DOHH2 (cell line): ENCODE measurements around the gene SPEM3.

Source experiments
- H3F3A ChIP-seq: fragments of 200-600 bp; sonication (generic), shearing (Covaris generic); 2 replicates; pipeline ENCODE4 v1.6.0; 2016; ENCODE audit warnings: antibody characterized with exemption, mild to moderate bottlenecking; ENCODE audit not compliant: control insufficient read depth, insufficient read depth
- H3K27ac ChIP-seq: fragments of 200-600 bp; sonication (generic); 2 replicates; pipeline ENCODE4 v1.5.1; 2014; ENCODE audit warnings: low read depth, mild to moderate bottlenecking, low read length, moderate library complexity
- H3K27me3 ChIP-seq: fragments of 200-600 bp; sonication (generic); 2 replicates; pipeline ENCODE4 v1.6.1; 2014; ENCODE audit warnings: mild to moderate bottlenecking, low read length, mixed read lengths; ENCODE audit not compliant: control insufficient read depth
- H3K36me3 ChIP-seq: fragments of 200-600 bp; sonication (generic); 2 replicates; pipeline ENCODE4 v1.6.1; 2014; ENCODE audit warnings: mild to moderate bottlenecking, low read length, moderate library complexity, mixed read lengths; ENCODE audit not compliant: control insufficient read depth
- H3K4me1 ChIP-seq: fragments of 200-600 bp; sonication (generic); 2 replicates; pipeline ENCODE4 v1.6.1; 2014; ENCODE audit warnings: mild to moderate bottlenecking, low read length, mixed read lengths; ENCODE audit not compliant: control insufficient read depth
- H3K4me2 ChIP-seq: fragments of 200-600 bp; sonication (generic); 2 replicates; pipeline ENCODE4 v1.6.0; 2014; ENCODE audit warnings: mild to moderate bottlenecking, low read length, moderate library complexity
- H3K4me3 ChIP-seq: fragments of 200-600 bp; sonication (generic); 2 replicates; pipeline ENCODE4 v1.5.1; 2014; ENCODE audit warnings: mild to moderate bottlenecking, low read length, mixed read lengths
- H3K79me2 ChIP-seq: fragments of 200-600 bp; sonication (generic); 2 replicates; pipeline ENCODE4 v1.6.1; 2014; ENCODE audit warnings: mild to moderate bottlenecking, low read length, mixed read lengths; ENCODE audit not compliant: control insufficient read depth
- H3K9me2 ChIP-seq: fragments of 200-600 bp; sonication (generic); replicated peaks from 2 replicates; pipeline ENCODE4 v1.6.1; 2014; ENCODE audit warnings: mild to moderate bottlenecking, low read length, mixed read lengths; ENCODE audit not compliant: control insufficient read depth
- H3K9me3 ChIP-seq: fragments of 200-600 bp; sonication (generic); 2 replicates; pipeline ENCODE4 v1.6.1; 2014; ENCODE audit warnings: antibody characterized with exemption, low read length, mixed read lengths; ENCODE audit not compliant: control insufficient read depth, insufficient read depth
- H4K20me1 ChIP-seq: fragments of 200-600 bp; sonication (generic); 2 replicates; pipeline ENCODE4 v1.6.0; 2014; ENCODE audit warnings: low read depth, mild to moderate bottlenecking, antibody characterized with exemption, low read length, moderate library complexity; ENCODE audit not compliant: control insufficient read depth, insufficient read depth
- CTCF ChIP-seq: fragments of 200-600 bp; sonication (generic); IDR thresholded peaks from one replicate; pipeline ENCODE4 v1.5.1; 2014; ENCODE audit warnings: antibody characterized with exemption, mild to moderate bottlenecking, low read depth, low read length; ENCODE audit not compliant: poor library complexity, severe bottlenecking
- EZH2phosphoT487 ChIP-seq: fragments of 200-600 bp; sonication (generic); IDR thresholded peaks from 2 replicates; pipeline ENCODE4 v1.6.1; 2017; ENCODE audit warnings: borderline replicate concordance, mild to moderate bottlenecking, antibody characterized with exemption, low read length, moderate library complexity, mixed read lengths

The SPEM3 gene

GRCh38 chr17:7398612-7399011 is 30.0 kb upstream of the SPEM3 start:
- Histone ChIP-seq H4K20me1 (no peaks in the 10 kb centered on the region), H3K4me2 (no peak overlapping the region), H3K4me3 (no peak overlapping the region), H3F3A (peaks cover 5% of the 10 kb centered on the region; the same call in 1 of the 2 replicates), H3K27ac (no peak overlapping the region), H3K36me3 (peaks cover 4% of the 10 kb centered on the region; the same call in 1 of the 2 replicates), H3K9me2 (no peaks in the 10 kb centered on the region), H3K27me3 (no peaks in the 10 kb centered on the region), H3K4me1 (peaks cover 16% of the 10 kb centered on the region), H3K79me2 (peaks cover 12% of the 10 kb centered on the region), H3K9me3 (no peaks in the 10 kb centered on the region)
- TF ChIP-seq EZH2phosphoT487 = no peak
- TF ChIP-seq CTCF = no peak

GRCh38 chr17:7403043-7403726 is 25.5 kb upstream of the SPEM3 start:
- Histone ChIP-seq H3F3A (peaks cover 5% of the 10 kb centered on the region; the same call in 1 of the 2 replicates), H3K9me2 (no peaks in the 10 kb centered on the region), H3K4me1 (peaks cover 11% of the 10 kb centered on the region), H3K4me3 (peak overlapping the region; percentile 73), H3K27me3 (no peaks in the 10 kb centered on the region), H3K36me3 (peaks cover 4% of the 10 kb centered on the region; the same call in 1 of the 2 replicates), H3K79me2 (peaks cover 9% of the 10 kb centered on the region), H3K27ac (no peak overlapping the region), H4K20me1 (no peaks in the 10 kb centered on the region), H3K9me3 (no peaks in the 10 kb centered on the region), H3K4me2 (peak overlapping the region; percentile 89)
- TF ChIP-seq EZH2phosphoT487 (no peak), CTCF (no peak)

GRCh38 chr17:7403727-7403976 is 25.0 kb upstream of the SPEM3 start:
- peaks cover 5% of the 10 kb centered on the region; the same call in 1 of the 2 replicates for H3F3A ChIP-seq
- H3K27ac ChIP-seq = no peak overlapping the region
- H3K9me2 ChIP-seq = no peaks in the 10 kb centered on the region
- peaks cover 4% of the 10 kb centered on the region; the same call in 1 of the 2 replicates for H3K36me3 ChIP-seq
- H4K20me1 ChIP-seq = no peaks in the 10 kb centered on the region
- H3K9me3 ChIP-seq = no peaks in the 10 kb centered on the region
- TF ChIP-seq EZH2phosphoT487 = no peak
- no peak for TF ChIP-seq CTCF
- peak overlapping the region; percentile 73 for H3K4me3 ChIP-seq
- H3K4me2 ChIP-seq = peak overlapping the region; percentile 89
- peaks cover 11% of the 10 kb centered on the region for H3K4me1 ChIP-seq
- peaks cover 9% of the 10 kb centered on the region for H3K79me2 ChIP-seq
- no peaks in the 10 kb centered on the region for H3K27me3 ChIP-seq
